Mesenchymal stem cell (in vitro differentiated cells and primary cell): ENCODE data around the gene PTPN20.

Source experiments
- DNase-seq: peaks from one replicate; pipeline ENCODE4 v3.0.0-alpha.2; 2013
- H2AFZ ChIP-seq: one replicate; pipeline ENCODE4 v1.6.1; 2013; ENCODE audit warnings: low read depth, mild to moderate bottlenecking, control low read depth, inconsistent platforms, low read length, moderate library complexity
- H2AK5ac ChIP-seq: 2 replicates; pipeline ENCODE4 v1.6.1; 2013; ENCODE audit warnings: low read length, moderate library complexity, mild to moderate bottlenecking, inconsistent platforms; ENCODE audit not compliant: severe bottlenecking
- H2BK120ac ChIP-seq: one replicate; pipeline ENCODE4 v1.6.1; 2013; ENCODE audit warnings: low read depth, mild to moderate bottlenecking, inconsistent platforms, low read length, moderate library complexity
- H2BK12ac ChIP-seq, 2 experiments: one replicate each; pipeline ENCODE4 v1.6.1; 2013; ENCODE audit warnings: inconsistent platforms in 2 of 2, low read length in 2 of 2, mild to moderate bottlenecking in 2 of 2, moderate library complexity in 2 of 2, control low read depth in 1 of 2
- H2BK15ac ChIP-seq: one replicate; pipeline ENCODE4 v1.6.1; 2013; ENCODE audit warnings: mild to moderate bottlenecking, low read depth, inconsistent platforms; ENCODE audit not compliant: poor library complexity, severe bottlenecking
- H2BK5ac ChIP-seq: 2 replicates; pipeline ENCODE4 v1.6.1; 2013; ENCODE audit warnings: low read depth, mild to moderate bottlenecking, low read length, control low read depth, inconsistent platforms; ENCODE audit not compliant: poor library complexity, severe bottlenecking
- H3K14ac ChIP-seq, 2 experiments: one replicate each; pipeline ENCODE4 v1.6.1; 2013; ENCODE audit warnings: inconsistent platforms in 2 of 2, low read length in 2 of 2, control low read depth in 1 of 2, mild to moderate bottlenecking in 1 of 2, moderate library complexity in 1 of 2
- H3K18ac ChIP-seq, 2 experiments: one replicate each; pipeline ENCODE4 v1.6.1; 2013; ENCODE audit warnings: inconsistent platforms in 2 of 2, low read length in 2 of 2, control low read depth in 1 of 2, low read depth in 1 of 2, mild to moderate bottlenecking in 1 of 2
- H3K23ac ChIP-seq, 2 experiments: one replicate each; pipeline ENCODE4 v1.6.1; 2013; ENCODE audit warnings: inconsistent platforms in 2 of 2, low read length in 2 of 2, mild to moderate bottlenecking in 2 of 2, moderate library complexity in 2 of 2, control low read depth in 1 of 2
- H3K27ac ChIP-seq: 2 replicates; pipeline ENCODE4 v1.5.1; 2013; ENCODE audit warnings: mild to moderate bottlenecking, moderate library complexity, low read length, control low read depth, inconsistent platforms; ENCODE audit not compliant: poor library complexity, severe bottlenecking
- H3K27me3 ChIP-seq, 2 experiments: 2 replicates each; pipeline versions ENCODE4 v1.6.1 to v1.7.0; 2013; ENCODE audit warnings: low read length in 2 of 2, mild to moderate bottlenecking in 2 of 2, moderate library complexity in 2 of 2, control low read depth in 1 of 2, inconsistent platforms in 1 of 2; ENCODE audit not compliant: control insufficient read depth in 1 of 2, insufficient read depth in 1 of 2
- H3K36me3 ChIP-seq, 2 experiments: 2 replicates each; pipeline versions ENCODE4 v1.6.1 to v1.7.0; 2013; ENCODE audit warnings: low read length in 2 of 2, control low read depth in 1 of 2, inconsistent platforms in 1 of 2, low read depth in 1 of 2, mild to moderate bottlenecking in 1 of 2; ENCODE audit not compliant: insufficient read depth in 2 of 2, control insufficient read depth in 1 of 2
- H3K4ac ChIP-seq, 2 experiments: one replicate each; pipeline ENCODE4 v1.6.1; 2013; ENCODE audit warnings: inconsistent platforms in 2 of 2, low read length in 2 of 2, mild to moderate bottlenecking in 2 of 2, moderate library complexity in 2 of 2, control low read depth in 1 of 2, low read depth in 1 of 2
- H3K4me1 ChIP-seq: 2 replicates; pipeline ENCODE4 v1.6.1; 2013; ENCODE audit warnings: low read depth, low read length, control low read depth; ENCODE audit not compliant: control insufficient read depth, insufficient read depth
- H3K4me2 ChIP-seq: 2 replicates; pipeline ENCODE4 v1.6.1; 2013; ENCODE audit warnings: low read length, mild to moderate bottlenecking, inconsistent platforms; ENCODE audit not compliant: poor library complexity, severe bottlenecking
- H3K4me3 ChIP-seq, 2 experiments: 2 replicates each; pipeline versions ENCODE4 v1.5.1 to v1.7.0; 2013; ENCODE audit warnings: low read length in 2 of 2, mild to moderate bottlenecking in 2 of 2, control low read depth in 1 of 2, low read depth in 1 of 2; ENCODE audit not compliant: insufficient read depth in 1 of 2
- H3K79me1 ChIP-seq: replicated peaks from 2 replicates; pipeline ENCODE4 v1.6.1; 2013; ENCODE audit warnings: mild to moderate bottlenecking, control low read depth, low read length, inconsistent platforms; ENCODE audit not compliant: poor library complexity, severe bottlenecking
- H3K9ac ChIP-seq: 2 replicates; pipeline ENCODE4 v1.7.0; 2013; ENCODE audit warnings: mild to moderate bottlenecking, low read length, moderate library complexity
- H3K9me3 ChIP-seq: 2 replicates; pipeline ENCODE4 v1.7.0; 2013; ENCODE audit warnings: mild to moderate bottlenecking, low read length; ENCODE audit not compliant: control insufficient read depth
- H4K8ac ChIP-seq: one replicate; pipeline ENCODE4 v1.6.1; 2013; ENCODE audit warnings: inconsistent platforms, mild to moderate bottlenecking, low read length, moderate library complexity
- H4K91ac ChIP-seq: one replicate; pipeline ENCODE4 v1.6.1; 2013; ENCODE audit warnings: mild to moderate bottlenecking, low read length, inconsistent platforms
- WGBS: methylation state at CpG from one replicate; pipeline ENCODE4 v1.1.7; 2013; ENCODE audit warnings: mixed read lengths; 5-methylcytosine and 5-hydroxymethylcytosine counted together

PTPN20 gene

DNA sequence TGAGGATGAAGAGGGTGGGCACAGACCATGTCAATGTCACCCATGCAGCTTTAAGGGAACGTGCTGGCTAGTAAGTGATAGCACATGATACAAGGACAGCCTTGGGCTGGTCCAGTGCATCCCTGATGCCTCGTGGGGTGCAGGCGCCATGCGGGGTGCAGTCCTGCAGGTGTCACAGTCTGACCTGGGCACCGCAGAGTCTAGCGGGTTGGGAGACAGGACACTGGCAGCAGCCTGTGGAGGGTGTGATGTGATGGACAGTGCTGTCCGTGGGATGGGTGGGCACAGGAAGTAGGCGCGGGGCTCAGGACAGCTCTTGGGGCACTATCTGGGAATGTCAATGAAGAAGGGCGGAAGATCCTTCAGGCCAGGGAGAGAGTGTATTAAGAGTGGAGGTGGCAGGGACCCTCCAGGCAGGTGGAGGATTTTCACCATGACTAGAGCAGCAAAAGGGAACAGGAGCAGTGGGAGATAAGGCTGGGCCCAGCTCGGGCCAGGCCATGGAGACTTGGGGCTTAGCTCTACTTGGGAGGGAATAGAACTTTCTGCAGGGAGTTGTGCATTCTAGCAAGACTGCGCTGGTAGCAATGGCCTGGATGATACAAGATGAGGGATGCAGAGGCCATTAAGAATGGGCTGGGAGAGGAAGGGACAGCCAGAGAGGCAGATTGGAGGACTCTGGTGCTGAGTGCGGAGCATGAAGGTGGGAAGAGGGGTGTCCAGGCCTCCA lies 122.5 kb downstream of the PTPN20 start:
- no peaks in the 10 kb centered on the region for H3K4me1 ChIP-seq
- H3K14ac ChIP-seq, result no peak overlapping the region
- H2BK120ac ChIP-seq, result no peak overlapping the region
- H3K4me2 ChIP-seq, result no peak overlapping the region
- peaks cover 2 to 32% of the 10 kb centered on the region in 2 experiments for H3K27me3 ChIP-seq
- H2BK15ac ChIP-seq, result no peak overlapping the region
- H4K91ac ChIP-seq, result peak overlapping the region; percentile 22
- H2BK5ac ChIP-seq, result no peak overlapping the region
- H3K9ac ChIP-seq, result no peak overlapping the region
- H2AFZ ChIP-seq, result no peak overlapping the region
- H3K23ac ChIP-seq, result no peak overlapping the region
- H3K9me3 ChIP-seq, result no peaks in the 10 kb centered on the region
- H3K27ac ChIP-seq, result no peak overlapping the region
- no peak overlapping the region for H3K4me3 ChIP-seq
- no peak overlapping the region for H2AK5ac ChIP-seq
- no peak for DNase-seq
- H3K36me3 ChIP-seq, result no peaks in the 10 kb centered on the region
- H4K8ac ChIP-seq, result no peak overlapping the region
- no peak overlapping the region for H3K18ac ChIP-seq
- WGBS, result 87% methylated on average over 13 of the region's 13 CpGs
- H3K79me1 ChIP-seq, result no peaks in the 10 kb centered on the region
- H2BK12ac ChIP-seq, result no peak overlapping the region
- H3K4ac ChIP-seq, result no peak overlapping the region

DNA sequence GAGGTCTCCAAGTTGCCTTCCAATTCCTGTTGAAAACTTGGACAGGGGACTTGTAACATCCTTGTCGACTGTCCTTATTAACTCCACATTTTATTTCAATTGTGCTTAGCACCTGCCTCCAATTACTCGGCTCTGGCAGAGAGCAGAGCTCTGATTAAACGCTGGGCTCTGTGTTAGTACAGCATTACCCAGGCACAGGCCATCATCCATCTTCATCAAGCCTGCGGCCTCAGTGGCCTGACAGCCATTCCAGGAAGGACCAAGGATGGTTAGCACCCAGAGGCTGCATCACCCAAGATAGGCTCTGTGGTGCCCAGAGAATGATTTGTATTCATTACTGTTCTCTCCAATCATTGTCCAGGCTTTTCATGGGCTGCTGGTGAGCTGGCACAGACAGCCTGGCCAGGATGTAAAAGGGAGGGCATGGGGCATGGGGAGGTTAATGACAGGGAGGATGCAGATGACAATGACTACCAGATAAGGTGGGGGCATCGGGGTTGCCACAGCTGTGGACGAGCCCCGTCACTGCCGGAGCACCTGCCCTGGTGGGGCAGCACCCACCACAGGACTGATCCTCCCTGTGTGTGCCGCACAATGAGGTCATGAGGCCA lies 123.3 kb downstream of the PTPN20 start:
- no peak overlapping the region for H3K4me3 ChIP-seq
- H2BK120ac ChIP-seq, result no peak overlapping the region
- WGBS, result 76% methylated on average over 9 of the region's 9 CpGs
- H3K9me3 ChIP-seq, result no peaks in the 10 kb centered on the region
- DNase-seq, result no peak
- H3K23ac ChIP-seq, result no peak overlapping the region
- no peak overlapping the region for H3K4ac ChIP-seq
- no peak overlapping the region for H2BK12ac ChIP-seq
- H3K18ac ChIP-seq, result no peak overlapping the region
- no peaks in the 10 kb centered on the region for H3K79me1 ChIP-seq
- H2AK5ac ChIP-seq, result no peak overlapping the region
- no peak overlapping the region for H2BK15ac ChIP-seq
- no peak overlapping the region for H3K14ac ChIP-seq
- H3K27me3 ChIP-seq, result peaks cover 2 to 35% of the 10 kb centered on the region in 2 experiments
- no peak overlapping the region for H3K27ac ChIP-seq
- no peaks in the 10 kb centered on the region for H3K4me1 ChIP-seq
- H2BK5ac ChIP-seq, result no peak overlapping the region
- no peak overlapping the region for H3K9ac ChIP-seq
- no peak overlapping the region for H2AFZ ChIP-seq
- H3K36me3 ChIP-seq, result no peaks in the 10 kb centered on the region
- no peak overlapping the region for H4K91ac ChIP-seq
- H3K4me2 ChIP-seq, result no peak overlapping the region
- no peak overlapping the region for H4K8ac ChIP-seq

DNA sequence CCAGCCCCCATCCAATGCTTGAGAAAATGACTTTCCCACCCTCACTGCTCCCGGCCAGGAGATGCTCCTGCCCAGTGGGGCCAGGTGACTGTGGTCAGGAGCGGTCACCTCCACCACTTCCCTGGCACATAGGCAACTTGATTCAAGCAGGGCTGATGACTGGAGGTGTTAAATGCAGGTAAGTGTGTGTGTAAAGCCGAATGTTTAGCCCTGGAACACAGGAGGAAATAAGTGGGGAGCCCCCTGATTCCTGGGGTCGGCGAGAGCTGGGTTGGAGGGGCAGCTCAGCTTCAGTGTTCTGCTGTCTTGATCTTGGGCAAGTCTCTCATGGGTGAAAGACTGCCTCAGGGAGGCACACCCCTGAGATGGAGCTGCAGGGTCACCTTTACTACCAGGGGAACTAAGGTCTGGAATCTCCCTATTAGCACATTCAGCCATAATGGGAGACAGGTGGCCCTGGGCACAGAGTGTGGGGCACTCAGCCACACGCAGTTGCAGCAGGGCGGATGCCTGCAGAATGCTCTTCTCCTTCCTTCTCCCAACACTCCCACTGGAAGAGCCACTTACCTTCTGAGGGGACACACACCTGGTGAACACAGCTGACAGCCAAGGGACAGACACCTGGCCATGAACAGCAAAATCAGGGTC lies 124.1 kb downstream of the PTPN20 start:
- Histone ChIP-seq H3K27ac (no peak overlapping the region), H2AFZ (no peak overlapping the region), H3K14ac (no peak overlapping the region), H3K4me2 (no peak overlapping the region), H4K8ac (no peak overlapping the region), H2BK15ac (no peak overlapping the region), H2BK5ac (no peak overlapping the region), H3K36me3 (no peaks in the 10 kb centered on the region), H4K91ac (no peak overlapping the region), H3K27me3 (peaks cover 2 to 33% of the 10 kb centered on the region in 2 experiments), H2AK5ac (no peak overlapping the region), H3K18ac (no peak overlapping the region), H3K9me3 (no peaks in the 10 kb centered on the region), H2BK120ac (no peak overlapping the region), H3K4me1 (no peaks in the 10 kb centered on the region), H3K4me3 (no peak overlapping the region), H2BK12ac (no peak overlapping the region), H3K79me1 (no peaks in the 10 kb centered on the region), H3K4ac (no peak overlapping the region), H3K9ac (no peak overlapping the region), H3K23ac (no peak overlapping the region)
- DNase-seq, result no peak
- WGBS, result 83% methylated on average over 7 of the region's 7 CpGs

DNA sequence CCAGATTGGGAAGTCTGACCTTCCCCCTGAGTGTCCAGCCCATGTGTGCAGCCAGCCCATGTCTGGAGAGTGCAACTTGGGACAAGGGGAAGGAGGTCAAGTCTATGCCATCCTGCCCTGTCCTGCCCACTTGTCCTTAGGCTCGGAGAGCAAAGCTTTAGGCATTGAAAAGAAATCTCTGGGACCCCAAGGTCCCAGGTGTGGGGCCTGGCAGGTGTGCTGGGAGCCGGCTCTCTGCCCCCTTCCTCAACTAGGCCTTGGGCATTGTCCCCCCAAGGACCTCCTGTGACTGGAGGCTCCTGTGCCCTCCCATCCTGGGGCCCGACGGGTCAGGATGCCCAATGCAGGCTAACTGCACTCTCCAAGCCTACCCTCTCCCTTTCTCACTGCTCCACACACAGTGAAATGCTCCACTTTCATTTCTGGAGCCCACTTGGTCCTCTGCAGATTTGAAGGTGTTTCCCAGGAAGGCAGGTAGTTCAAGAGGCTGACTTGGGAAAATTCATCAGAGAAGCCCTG lies 124.7 kb downstream of the PTPN20 start:
- Histone ChIP-seq H2BK5ac (no peak overlapping the region), H2BK12ac (no peak overlapping the region), H3K23ac (no peak overlapping the region), H2AFZ (no peak overlapping the region), H3K9ac (no peak overlapping the region), H3K4me1 (no peaks in the 10 kb centered on the region), H3K27ac (no peak overlapping the region), H4K8ac (no peak overlapping the region), H3K4me2 (no peak overlapping the region), H3K79me1 (no peaks in the 10 kb centered on the region), H3K27me3 (peaks cover 2 to 34% of the 10 kb centered on the region in 2 experiments), H3K4me3 (no peak overlapping the region), H3K18ac (no peak overlapping the region), H4K91ac (no peak overlapping the region), H3K4ac (no peak overlapping the region), H2BK120ac (no peak overlapping the region), H3K9me3 (no peaks in the 10 kb centered on the region), H3K14ac (no peak overlapping the region), H2AK5ac (no peak overlapping the region), H3K36me3 (no peaks in the 10 kb centered on the region), H2BK15ac (no peak overlapping the region)
- WGBS, result 76% methylated on average over 4 of the region's 4 CpGs
- no peak for DNase-seq
